ENCODE measurements around the gene CTH.
"Not testable (repeated sequence)": the region's sequence is repeated elsewhere in the genome, so short reads cannot be mapped to it uniquely, and the experiment has no call there.

CTH gene

DNA sequence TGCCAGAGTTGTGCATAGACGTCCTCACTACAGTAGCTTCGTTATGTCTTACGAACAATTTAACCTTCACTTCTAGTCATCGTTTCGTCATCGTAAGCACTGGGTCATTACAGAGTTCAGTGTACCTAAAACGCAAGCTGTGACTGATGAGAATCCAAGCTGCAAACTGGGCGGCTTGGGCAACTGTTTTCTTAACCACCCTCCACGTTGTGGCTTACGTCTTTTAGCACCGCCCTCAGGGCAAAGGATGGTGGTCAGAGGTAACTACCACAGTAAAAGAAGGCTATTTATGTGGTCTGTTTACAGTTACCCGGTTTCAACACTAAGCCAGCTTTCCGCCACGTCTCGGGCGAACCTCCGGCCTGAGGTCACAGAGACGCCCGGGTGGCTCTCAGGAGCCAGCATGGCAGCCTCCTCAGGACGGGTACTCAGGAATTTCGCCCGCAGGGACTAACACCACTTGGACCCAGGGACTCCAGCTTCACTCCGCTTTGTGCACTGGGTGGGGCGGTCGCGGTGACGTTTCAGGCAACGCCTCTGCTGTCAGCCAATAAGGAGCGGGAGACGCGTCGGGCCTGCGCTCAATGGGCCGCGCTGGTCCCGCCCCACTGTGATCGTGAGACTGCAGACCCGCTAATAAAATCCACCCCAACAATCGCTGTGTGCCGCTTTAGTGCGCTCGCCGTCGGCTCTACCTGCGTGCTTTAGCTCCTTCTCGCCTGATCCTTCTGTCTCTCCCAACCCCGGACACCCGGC is at the start of gene CTH:
CTH (plus strand) TSS at position 665 of the 756 bp plus-strand sequence. CDS start 148 bp downstream, outside the sequence.
- FAIRE-seq = peak; percentile 49

DNA sequence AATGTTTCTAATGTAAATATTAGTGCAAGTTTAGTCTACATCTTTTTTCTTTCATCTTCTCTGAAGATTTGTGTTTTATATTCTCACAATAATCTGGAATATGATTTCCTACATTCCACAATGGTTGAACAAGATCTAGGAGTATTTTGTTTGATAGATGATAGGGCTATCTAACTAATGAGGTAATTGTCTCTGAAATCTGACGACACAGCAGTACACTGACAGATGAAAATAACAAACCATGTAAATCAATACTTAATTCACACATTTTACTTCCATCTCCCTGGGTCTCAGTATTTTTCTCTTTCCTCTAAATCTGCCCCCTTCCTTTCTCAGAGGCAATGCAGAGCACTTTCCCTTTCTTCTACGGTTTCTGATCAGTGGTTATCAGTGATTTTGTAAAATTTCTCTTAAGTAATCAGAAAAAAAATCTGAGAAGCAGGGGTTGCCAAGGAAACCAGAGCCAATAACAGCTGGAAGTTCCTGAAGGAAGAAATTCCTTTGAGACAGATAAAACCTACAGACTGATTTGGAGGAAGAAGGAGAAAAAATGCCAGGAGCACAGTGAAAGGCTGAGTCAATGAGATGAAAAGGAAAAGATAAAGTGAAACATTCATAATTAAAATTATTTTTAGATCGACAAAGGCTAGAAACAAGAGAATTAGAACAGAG is 49.2 kb upstream of the CTH start:
- FAIRE-seq = no peak

DNA sequence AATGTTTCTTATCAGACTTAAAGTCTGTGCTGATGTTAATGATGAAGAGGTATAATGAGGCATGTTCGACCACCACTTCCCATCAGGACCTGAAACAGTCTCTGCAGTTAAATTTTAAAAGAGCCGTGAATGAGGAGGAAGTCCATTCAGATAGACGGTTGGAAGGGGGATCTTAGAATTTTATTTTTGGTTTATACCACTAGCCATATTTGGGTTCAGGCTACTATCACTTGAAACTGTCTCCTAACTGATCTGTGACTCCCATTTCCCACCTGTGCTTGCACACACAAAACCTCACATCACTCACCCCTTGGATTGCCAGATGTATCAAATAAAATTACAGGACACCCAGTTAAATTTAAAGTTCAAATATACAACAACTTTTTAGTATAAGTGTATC is 46.6 kb upstream of the CTH start:
- no peak for FAIRE-seq

GRCh38 chr1:70366425-70366952 is 44.6 kb upstream of the CTH start:
- FAIRE-seq = not testable (repeated sequence)

DNA sequence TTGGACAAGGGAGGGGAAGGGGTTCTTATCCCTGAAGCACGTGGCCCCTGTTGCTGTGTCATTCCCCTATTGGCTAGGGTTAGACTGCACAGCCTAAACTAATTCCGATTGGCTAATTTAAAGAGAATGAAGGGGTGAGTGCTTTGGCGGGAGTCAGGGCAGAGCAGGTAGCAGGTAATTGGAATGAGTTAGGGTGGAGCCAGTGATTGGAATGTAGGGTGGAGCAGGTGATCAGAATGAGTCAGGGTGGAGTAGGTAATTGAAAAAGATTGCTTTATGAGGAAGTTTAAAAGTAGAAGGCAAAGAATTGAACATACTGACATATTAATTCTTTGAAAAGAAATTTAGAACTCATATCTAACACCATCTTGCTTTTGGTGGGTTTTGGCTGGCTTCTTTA is 44.1 kb upstream of the CTH start:
- FAIRE-seq = not testable (repeated sequence)

- FAIRE-seq = not testable (repeated sequence)
These were observed 43.7 kb upstream of the CTH start for GRCh38 chr1:70367397-70367796.

GRCh38 chr1:70371586-70371985 is 39.5 kb upstream of the CTH start:
- not testable (repeated sequence) for FAIRE-seq

DNA sequence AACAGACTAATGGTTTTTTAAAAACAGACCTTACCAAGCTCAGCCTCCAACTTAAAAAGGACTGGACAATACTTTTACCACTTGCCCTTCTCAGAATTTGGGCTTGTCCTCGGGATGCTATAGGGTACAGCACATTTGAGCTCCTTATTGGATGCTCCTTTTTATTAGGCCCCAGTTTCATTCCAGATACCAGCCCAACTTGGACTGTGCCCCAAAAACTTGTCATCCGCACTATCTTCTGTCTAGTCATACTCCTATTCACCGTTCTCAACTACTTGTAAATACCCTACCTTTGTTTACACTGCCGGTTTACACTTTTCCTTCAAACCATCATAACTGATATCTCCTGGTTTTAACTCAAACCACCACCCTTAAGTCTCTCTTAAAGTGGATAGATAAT is 38.6 kb upstream of the CTH start:
- no peak for FAIRE-seq

GRCh38 chr1:70373580-70373979 is 37.5 kb upstream of the CTH start:
- not testable (repeated sequence) for FAIRE-seq

DNA sequence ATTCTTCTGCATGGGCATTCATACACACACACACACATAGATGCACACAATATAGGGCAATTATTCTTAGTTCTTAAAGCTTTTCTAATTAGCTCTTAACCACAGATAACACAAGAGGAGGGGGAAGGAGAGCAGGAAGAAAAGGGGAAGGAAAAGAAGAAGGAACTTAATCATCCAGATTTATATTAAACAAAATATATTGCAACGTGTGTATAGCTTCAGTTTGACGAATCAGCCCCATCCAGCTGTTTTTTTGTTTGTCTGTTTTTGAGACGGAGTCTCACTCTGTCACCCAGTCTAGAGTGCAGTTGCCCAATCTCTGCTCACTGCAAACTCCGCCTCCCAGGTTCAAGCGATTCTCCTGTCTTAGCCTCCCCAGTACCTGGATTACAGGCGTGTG is 34.9 kb upstream of the CTH start:
- no peak for FAIRE-seq

DNA sequence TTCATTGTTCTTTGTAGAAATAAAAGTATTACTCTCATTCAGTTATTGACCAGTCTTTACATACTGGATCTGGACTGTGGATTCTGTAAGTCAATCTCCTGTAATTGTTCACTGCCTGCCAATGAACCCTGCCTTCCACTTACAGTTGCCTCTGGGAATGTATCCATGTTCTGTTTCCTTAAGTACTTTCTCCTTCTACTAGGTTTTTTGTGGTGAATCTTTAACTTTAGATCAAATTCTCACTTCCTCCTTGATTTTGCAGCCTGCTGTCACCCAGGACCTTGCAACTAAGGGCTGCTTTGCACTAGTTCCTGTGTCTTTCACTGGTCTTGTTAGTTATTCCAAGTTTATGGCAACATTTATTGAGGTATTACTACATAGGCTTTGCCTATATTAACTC is 28.4 kb upstream of the CTH start:
- FAIRE-seq = no peak

DNA sequence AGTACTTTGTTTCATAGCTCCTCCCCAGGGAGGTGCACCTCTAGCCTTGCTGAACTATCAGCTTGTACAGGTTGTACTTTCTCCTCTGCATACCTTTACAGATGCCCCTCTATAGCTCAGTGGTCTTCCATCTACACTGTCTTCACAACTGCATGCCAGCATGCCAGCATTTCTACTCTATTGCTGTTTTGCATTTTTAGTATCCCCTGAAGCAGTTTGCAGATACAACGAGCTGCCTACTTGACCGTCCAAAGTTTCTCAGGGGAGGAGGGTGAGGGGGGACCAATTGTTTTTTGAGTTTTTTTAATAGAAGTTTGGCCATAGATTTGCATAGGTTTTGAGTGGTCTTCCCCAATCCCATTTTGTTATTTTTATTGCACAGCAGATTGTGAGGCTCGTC is 27.6 kb upstream of the CTH start:
- no peak for FAIRE-seq

DNA sequence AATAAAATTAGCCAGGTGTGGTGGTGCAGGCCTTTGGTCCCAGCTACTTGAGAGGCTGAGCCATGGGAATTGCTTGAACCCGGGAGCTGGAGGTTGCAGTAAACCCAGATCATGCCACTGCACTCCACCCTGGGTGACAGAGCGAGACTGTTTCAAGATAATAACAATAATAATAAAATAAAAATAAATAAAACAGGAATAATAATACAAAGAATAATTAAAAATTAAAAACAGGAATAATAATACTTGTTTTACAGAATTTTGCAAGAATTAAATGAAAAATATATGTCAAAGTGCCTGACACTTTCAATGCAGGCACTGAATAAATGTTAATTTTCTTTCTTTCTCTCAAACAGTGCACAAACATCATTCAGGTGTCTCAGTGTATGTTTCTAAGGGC is 26.5 kb upstream of the CTH start:
- no peak for FAIRE-seq

DNA sequence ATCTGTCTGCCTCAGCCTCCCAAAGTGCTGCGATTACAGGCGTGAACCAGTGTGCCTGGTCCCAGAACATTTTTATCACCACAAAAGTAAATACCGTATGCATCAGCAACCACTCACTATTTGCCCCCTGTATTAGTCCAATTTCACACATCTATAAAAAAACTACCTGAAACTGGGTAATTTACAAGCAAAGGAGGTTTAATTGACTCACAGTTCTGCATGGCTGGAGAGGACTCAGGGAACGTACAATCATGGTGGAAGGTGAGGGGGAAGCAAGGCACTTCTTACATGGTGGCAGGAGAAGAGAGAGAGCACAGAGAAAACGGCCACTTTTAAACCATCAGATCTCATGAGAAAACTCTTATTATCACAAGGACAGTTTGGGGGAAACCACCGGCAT is 25.6 kb upstream of the CTH start:
- FAIRE-seq = no peak

- FAIRE-seq = no peak
These were observed 24.9 kb upstream of the CTH start for GRCh38 chr1:70386121-70386520.

DNA sequence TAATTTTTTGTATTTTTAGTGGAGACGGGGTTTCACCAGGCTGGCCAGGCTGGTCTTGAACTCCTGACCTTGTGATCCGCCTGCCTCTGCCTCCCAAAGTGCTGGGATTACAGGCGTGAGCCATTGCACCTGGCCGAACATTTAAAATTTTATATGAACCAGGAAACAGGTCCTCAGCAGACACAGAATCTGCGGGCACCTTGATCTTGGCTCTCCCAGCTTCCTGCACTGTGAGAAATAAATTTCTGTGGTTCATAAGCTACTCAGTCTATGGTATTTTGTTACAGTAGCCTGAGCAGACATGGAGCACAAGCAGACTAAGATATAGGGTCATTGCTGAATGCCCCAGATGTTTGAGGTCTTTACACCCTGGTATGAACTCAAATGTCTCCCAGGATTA is 23.6 kb upstream of the CTH start:
- FAIRE-seq = no peak

DNA sequence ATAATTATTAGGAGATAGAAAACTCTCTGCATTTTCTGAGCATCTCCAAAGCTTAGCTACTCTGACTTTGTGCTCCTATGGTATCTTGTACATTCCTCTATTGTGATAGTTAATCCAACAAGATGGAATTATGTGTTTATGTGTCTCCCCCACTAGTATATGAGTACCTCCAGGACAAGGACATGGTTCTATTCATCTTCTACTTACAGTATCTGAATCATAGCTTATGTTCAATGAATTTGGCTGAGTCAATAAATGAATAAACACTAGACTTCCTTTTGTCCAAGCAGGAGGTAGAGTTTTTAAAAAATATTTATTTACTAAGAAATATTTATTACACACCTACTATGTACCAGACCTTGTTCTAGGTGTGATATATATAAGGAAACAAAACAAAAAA is 18.4 kb upstream of the CTH start:
- no peak for FAIRE-seq

- FAIRE-seq = no peak
These were observed 14.5 kb upstream of the CTH start for GRCh38 chr1:70396607-70397006.

- FAIRE-seq = no peak
These were observed 14.1 kb upstream of the CTH start for GRCh38 chr1:70397013-70397412.

- no peak for FAIRE-seq
These were observed 10.7 kb upstream of the CTH start for GRCh38 chr1:70400335-70400734.

DNA sequence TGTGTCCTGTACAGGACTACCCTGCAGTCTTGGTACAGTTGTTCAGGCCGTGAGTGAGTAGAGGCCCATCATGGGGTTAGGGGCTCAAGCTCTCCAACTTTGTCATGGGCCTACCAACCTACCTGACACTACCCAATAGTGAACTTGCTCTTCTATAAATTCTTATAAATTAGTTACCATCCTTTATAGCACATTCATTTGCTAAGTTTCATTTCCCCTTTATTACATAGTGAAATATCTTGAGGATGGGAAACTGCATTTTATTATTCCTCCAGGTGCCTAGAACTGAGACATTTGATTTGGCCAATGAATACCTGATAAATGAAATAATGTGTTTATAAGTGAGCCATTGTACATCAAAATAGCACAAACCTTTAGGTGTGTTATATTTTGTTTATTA is 9.1 kb upstream of the CTH start:
- FAIRE-seq = no peak

- no peak for FAIRE-seq
These were observed 7.3 kb upstream of the CTH start for GRCh38 chr1:70403759-70404158.

DNA sequence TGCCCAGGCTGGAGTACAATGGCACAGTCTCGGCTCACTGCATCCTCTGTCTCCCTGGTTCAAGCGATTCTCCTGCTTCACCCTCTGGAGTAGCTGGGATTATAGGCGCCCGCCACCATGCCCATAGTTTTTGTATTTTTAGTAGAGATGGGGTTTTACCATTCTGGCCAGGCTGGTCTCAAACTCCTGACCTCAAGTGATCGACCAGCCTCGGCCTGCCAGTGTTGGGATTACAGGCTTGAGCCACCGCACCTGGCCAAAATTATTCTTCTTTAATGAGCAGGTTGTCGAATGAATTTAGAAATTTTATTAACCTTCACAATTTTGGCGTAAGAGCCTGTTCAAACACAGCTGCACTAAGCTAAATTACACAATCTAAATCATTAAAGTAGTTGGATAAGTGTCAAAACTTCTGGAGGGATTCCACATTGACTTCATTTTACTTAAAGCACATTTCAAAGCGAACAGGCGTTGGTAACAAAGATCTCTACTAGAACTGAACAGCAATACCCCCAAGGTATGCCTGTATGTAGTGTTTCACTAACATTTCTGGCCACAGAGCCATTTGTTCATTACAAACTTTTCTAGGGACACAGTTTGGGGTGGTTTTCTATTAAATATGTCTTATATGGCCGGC is 5.2 kb upstream of the CTH start:
- FAIRE-seq = no peak

GRCh38 chr1:70409136-70409535 is 1.9 kb upstream of the CTH start:
- FAIRE-seq = no peak
